ENCODE results near the gene HEG1.

Gene HEG1

GRCh38 chr3:124941771-124942170, 114.0 kb downstream of the HEG1 start:
- POLR2A ChIA-PET, result no interaction called here
- TF ChIP-seq CTCF (IDR thresholded peaks at IDR 0.05; ENCODE audit: insufficient read depth, low read length, missing control alignments), result no peak
- DNase-seq (ENCODE audit: low read depth, low spot score), result no peak

DNA sequence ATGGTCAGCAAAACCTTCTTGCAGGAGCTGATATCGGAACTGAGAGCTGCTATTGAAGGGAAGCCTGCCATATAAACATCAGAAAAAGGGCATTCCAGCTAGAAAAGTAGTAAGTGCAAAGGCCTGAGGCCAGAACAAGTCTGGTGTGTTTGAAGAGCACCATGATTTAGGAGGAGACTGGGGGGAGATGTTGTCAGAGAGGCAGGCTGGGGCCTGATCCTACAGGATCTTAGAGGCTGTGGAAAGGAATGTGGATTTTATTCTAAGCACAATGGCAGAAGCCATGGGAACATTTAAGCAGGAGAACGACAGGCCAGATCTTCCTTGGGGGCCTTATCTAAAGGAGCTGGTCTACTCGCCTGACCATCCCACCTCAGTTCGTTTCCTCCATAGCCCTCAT, 116.1 kb downstream of the HEG1 start:
- H3K4me3 ChIP-seq (ENCODE audit: low read depth, low read length), result no peak overlapping the region
- DNase-seq (ENCODE audit: low read depth, low spot score), result no peak
- POLR2A ChIA-PET, result interaction anchor here (0.6 kb wide), 1 partner anchor 9 kb away, joined by 3 read pairs; no protein-coding TSS in a partner anchor
- CTCF ChIA-PET, result interaction anchor here (1.1 to 6.2 kb wide), 6 partner anchors 10 to 647 kb away, joined by 3 to 47 read pairs (median 5); no protein-coding TSS in a partner anchor
- TF ChIP-seq CTCF (IDR thresholded peaks at IDR 0.05; ENCODE audit: insufficient read depth, low read length, missing control alignments), result no peak

More at GRCh38 chr3:124941771-124942170, 114.0 kb downstream of the HEG1 start:
- no peak overlapping the region for H3K4me3 ChIP-seq (ENCODE audit: low read depth, low read length)
- CTCF ChIA-PET, result interaction anchor here (1.2 to 6.2 kb wide), 2 partner anchors 14 to 644 kb away, joined by 4 to 47 read pairs; no protein-coding TSS in a partner anchor

- DNase-seq (ENCODE audit: low read depth, low spot score), result no peak
- POLR2A ChIA-PET, result no interaction called here
- CTCF ChIA-PET, result interaction anchor here (1.1 to 6.2 kb wide), 6 partner anchors 11 to 647 kb away, joined by 3 to 47 read pairs (median 5); no protein-coding TSS in a partner anchor
- H3K4me3 ChIP-seq (ENCODE audit: low read depth, low read length), result no peak overlapping the region
- no peak for TF ChIP-seq CTCF (IDR thresholded peaks at IDR 0.05; ENCODE audit: insufficient read depth, low read length, missing control alignments)
Observed at GRCh38 chr3:124938896-124939295, 116.9 kb downstream of the HEG1 start.

GRCh38 chr3:124937049-124937448, 118.7 kb downstream of the HEG1 start:
- H3K4me3 ChIP-seq (ENCODE audit: low read depth, low read length), result no peak overlapping the region
- ChIA-PET POLR2A (no interaction called here), CTCF (interaction anchor here (0.6 to 6.2 kb wide), 2 partner anchors 9 kb away, joined by 4 to 47 read pairs; no protein-coding TSS in a partner anchor)
- DNase-seq (ENCODE audit: low read depth, low spot score), result no peak
- TF ChIP-seq CTCF (IDR thresholded peaks at IDR 0.05; ENCODE audit: insufficient read depth, low read length, missing control alignments), result no peak

DNA sequence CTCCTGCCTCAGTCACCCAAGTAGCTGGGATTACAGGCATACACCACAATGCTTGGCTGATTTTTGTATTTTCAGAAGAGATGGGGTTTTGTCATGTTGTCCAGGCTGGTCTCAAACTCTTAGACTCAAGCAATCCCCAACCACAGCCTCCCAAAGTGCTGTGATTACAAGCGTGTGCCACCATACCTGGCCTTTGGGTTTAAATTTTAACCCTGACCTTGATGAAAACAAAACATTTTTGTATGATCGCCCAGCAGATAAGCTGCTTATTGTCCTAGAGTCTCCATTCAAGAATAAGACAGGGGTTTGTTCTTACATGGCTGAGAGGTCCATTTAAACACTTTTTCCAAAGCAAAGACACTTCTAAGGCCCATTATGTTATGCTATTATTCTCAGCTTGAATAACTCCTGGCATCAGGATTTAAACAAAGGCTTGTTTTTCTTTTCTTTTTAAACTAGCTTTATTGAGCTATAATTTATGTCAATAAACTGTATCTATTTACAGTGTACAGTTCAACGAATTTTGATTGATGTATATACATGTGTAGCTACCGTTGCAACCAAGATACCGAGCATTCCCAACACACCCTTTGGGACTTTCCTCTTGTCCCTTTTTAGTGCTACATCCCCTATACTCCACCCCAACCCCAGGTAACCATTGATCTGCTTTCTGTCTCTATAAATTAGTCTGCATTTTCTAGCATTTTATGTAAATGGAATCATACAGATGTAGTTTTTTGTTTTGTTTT, 119.8 kb downstream of the HEG1 start:
- POLR2A ChIA-PET, result no interaction called here
- CTCF ChIA-PET, result interaction anchor here (0.8 to 6.2 kb wide), 7 partner anchors 8 to 651 kb away, joined by 3 to 47 read pairs (median 4); no protein-coding TSS in a partner anchor
- no peak for TF ChIP-seq CTCF (IDR thresholded peaks at IDR 0.05; ENCODE audit: insufficient read depth, low read length, missing control alignments)
- H3K4me3 ChIP-seq (ENCODE audit: low read depth, low read length), result no peak overlapping the region
- no peak for DNase-seq (ENCODE audit: low read depth, low spot score)

- no peak for DNase-seq (ENCODE audit: low read depth, low spot score)
- ChIA-PET POLR2A (no interaction called here), CTCF (interaction anchor here (1.0 to 3.6 kb wide), 7 partner anchors 9 to 650 kb away, joined by 3 to 13 read pairs (median 4); no protein-coding TSS in a partner anchor)
- TF ChIP-seq CTCF (IDR thresholded peaks at IDR 0.05; ENCODE audit: insufficient read depth, low read length, missing control alignments), result no peak
- no peak overlapping the region for H3K4me3 ChIP-seq (ENCODE audit: low read depth, low read length)
Observed at GRCh38 chr3:124935264-124935663, 120.5 kb downstream of the HEG1 start.

Measured in AG04449 (cell line).